Left ventricle myocardium inferior (tissue), 1 donor: ENCODE results near the gene TUBB6. TPM values are rescaled to one million over a fixed set of nuclear protein-coding genes. Genes with fewer than 3 reads are reported as not detected.
A peak's percentile ranks its signal among the peaks of the same experiment; 100 is the strongest.

Experiments
- DNase-seq: peaks from one replicate; pipeline ENCODE4 v3.0.0-alpha.2; 2020
- H3K27ac ChIP-seq: fragments of 200-600 bp; replicated peaks from 2 replicates; pipeline ENCODE4 v1.8.0; 2021
- H3K27me3 ChIP-seq: fragments of 200-600 bp; 2 replicates; pipeline ENCODE4 v1.8.0; 2021; ENCODE audit warnings: low read depth
- H3K36me3 ChIP-seq: fragments of 200-600 bp; 2 replicates; pipeline ENCODE4 v1.8.0; 2021
- H3K4me1 ChIP-seq: fragments of 200-600 bp; 2 replicates; pipeline ENCODE4 v1.8.0; 2021
- H3K4me3 ChIP-seq: fragments of 200-600 bp; 2 replicates; pipeline ENCODE4 v1.8.0; 2021; ENCODE audit warnings: mild to moderate bottlenecking, moderate library complexity
- H3K9me3 ChIP-seq: fragments of 200-600 bp; replicated peaks from 2 replicates; pipeline ENCODE4 v1.8.0; 2021
- intact Hi-C: fragments of 100-400 bp; cut with micrococcal nuclease; formaldehyde crosslinking; loops from one replicate; pipeline ENCODE4 v1.11.0; 2022
- total RNA-seq: library from RNA; stranded (reverse); fragmentation: NEBNext Ultra II Directional; extraction: Animal tissue kit (Norgen Biotek cat#: 25700); gene quantifications from one replicate; pipeline ENCODE4 v1.2.1, GENCODE V29; 2021
- TF ChIP-seq, protein P1 (sequence below): fragments of 200-600 bp; IDR thresholded peaks from 2 replicates; pipeline ENCODE4 v1.8.0; 2021; ENCODE audit warnings: antibody characterized with exemption, mild to moderate bottlenecking, borderline replicate concordance
- donor health status: DM: no; HTN: yes; CAD: no; lungs with severe emphysema.

Gene TUBB6
- total RNA-seq, 1 donor from 2014 or later, result 81.5 TPM

DNA sequence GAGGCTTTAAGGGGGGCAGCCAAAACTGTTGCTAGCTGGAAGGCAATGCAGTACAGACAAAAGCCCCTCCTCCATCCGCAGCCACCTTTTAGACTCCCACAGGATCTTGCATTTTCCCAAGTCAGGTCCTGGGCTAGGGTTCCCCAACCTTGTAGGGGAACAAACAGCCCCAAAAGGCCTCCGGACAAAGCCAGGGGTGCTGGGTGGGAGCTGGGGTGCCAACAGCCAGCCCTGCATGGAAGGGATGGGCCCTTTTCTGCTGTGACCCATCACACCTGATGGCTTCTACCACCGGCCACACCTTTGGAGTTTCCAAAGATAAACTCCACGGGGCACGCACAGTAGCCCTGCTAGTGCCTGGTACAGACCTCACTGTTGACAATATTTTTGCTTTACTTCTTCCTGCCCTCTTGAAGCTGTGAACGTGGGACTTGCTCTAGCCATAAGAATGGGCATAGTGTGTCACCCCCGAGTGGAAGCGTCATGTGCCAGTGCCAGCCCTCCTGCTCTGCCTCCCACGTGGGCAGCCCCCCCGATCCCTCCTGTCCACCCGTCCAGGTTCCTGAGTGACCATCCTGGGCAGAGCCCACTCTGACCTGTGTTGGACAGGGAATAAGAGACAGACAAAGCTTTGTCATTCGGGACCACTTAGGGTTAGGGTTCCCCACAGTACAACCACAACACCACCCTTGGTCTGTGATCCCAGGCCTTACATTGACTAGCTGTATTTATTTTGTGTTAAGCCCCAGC, 18.8 kb downstream of the TUBB6 start:
- no peaks in the 10 kb centered on the region for H3K27me3 ChIP-seq
- H3K27ac ChIP-seq, result peak overlapping the region; percentile 62
- intact Hi-C loops, result no loop called here
- no peak overlapping the region for H3K4me3 ChIP-seq
- H3K36me3 ChIP-seq, result peaks cover 98% of the 10 kb centered on the region
- no peak for DNase-seq
- no peaks in the 10 kb centered on the region for H3K9me3 ChIP-seq
- peaks cover 52% of the 10 kb centered on the region for H3K4me1 ChIP-seq
- TF ChIP-seq, protein P1, sequence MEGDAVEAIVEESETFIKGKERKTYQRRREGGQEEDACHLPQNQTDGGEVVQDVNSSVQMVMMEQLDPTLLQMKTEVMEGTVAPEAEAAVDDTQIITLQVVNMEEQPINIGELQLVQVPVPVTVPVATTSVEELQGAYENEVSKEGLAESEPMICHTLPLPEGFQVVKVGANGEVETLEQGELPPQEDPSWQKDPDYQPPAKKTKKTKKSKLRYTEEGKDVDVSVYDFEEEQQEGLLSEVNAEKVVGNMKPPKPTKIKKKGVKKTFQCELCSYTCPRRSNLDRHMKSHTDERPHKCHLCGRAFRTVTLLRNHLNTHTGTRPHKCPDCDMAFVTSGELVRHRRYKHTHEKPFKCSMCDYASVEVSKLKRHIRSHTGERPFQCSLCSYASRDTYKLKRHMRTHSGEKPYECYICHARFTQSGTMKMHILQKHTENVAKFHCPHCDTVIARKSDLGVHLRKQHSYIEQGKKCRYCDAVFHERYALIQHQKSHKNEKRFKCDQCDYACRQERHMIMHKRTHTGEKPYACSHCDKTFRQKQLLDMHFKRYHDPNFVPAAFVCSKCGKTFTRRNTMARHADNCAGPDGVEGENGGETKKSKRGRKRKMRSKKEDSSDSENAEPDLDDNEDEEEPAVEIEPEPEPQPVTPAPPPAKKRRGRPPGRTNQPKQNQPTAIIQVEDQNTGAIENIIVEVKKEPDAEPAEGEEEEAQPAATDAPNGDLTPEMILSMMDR, result no peak

DNA sequence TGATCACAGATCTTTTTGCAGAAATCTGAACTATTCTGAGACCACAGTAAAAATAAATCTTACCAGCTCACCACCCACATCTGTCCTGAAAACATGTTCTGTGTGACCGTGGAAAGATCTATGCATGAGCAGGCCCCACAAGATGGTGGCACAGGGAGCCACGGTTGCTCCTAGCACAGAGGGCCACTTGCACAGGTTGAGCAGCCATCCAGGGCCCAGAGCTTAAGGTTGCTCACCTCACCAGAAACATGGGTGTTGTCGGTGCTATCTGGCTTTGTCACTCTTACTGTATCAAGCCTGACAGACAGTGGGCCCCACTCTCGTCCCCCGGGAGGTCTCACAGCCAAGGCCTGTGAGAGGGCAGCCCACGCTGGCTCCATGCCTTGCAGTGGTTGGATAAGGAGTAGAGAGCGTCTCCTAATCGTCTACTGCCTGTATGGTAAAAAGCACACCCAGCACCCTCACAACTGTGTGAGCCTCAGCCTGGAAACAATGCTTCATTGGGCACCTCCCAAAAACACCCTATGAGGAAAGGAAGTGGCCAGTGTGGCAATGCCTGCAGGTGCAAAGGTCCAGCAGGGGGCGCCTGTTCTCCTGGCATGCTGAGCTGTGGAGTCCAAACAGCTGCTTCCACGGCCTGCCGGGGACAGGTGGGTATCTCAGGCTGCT, 19.6 kb downstream of the TUBB6 start:
- Histone ChIP-seq H3K27me3 (no peaks in the 10 kb centered on the region), H3K4me3 (no peak overlapping the region), H3K4me1 (peaks cover 47% of the 10 kb centered on the region), H3K27ac (peak overlapping the region; percentile 62), H3K36me3 (peaks cover 93% of the 10 kb centered on the region), H3K9me3 (no peaks in the 10 kb centered on the region)
- TF ChIP-seq, protein P1, result peak; percentile 83
- DNase-seq, result peak; percentile 85
- intact Hi-C loops, result no loop called here

DNA sequence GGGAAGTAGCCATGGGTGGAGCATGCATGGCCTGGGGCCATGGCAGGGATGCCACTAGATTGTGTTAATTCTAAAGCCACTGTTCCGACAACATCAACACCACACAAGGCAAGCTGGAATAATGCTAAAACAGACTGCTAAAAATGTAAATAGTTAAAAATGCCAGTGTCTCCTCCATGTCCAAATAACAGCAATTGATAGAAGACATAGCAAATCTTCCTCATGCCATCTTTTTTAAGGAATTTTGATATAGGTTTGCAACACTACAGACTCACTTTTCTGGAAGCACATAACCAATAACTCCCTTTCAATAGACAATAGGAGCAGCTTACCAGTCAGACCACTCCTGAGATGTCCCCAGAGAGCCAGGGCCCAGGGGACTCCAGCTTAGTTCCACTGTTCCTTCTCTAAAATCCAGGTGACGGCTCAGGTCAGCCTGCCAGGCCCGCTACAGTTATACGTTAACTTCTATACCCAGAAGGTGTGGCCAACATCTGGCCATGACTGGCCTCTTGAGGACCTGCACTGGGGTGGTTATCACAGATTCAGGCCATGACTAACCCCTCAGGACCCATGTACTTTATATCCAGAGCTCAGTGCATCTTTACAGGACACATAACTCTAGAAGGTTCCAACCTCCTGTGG, 20.3 kb downstream of the TUBB6 start:
- Histone ChIP-seq H3K9me3 (no peaks in the 10 kb centered on the region), H3K27ac (peak overlapping the region; percentile 62), H3K4me3 (no peak overlapping the region), H3K4me1 (peaks cover 40% of the 10 kb centered on the region), H3K27me3 (no peaks in the 10 kb centered on the region), H3K36me3 (peaks cover 88% of the 10 kb centered on the region)
- TF ChIP-seq, protein P1, result peak; percentile 8
- intact Hi-C loops, result no loop called here
- DNase-seq, result no peak

DNA sequence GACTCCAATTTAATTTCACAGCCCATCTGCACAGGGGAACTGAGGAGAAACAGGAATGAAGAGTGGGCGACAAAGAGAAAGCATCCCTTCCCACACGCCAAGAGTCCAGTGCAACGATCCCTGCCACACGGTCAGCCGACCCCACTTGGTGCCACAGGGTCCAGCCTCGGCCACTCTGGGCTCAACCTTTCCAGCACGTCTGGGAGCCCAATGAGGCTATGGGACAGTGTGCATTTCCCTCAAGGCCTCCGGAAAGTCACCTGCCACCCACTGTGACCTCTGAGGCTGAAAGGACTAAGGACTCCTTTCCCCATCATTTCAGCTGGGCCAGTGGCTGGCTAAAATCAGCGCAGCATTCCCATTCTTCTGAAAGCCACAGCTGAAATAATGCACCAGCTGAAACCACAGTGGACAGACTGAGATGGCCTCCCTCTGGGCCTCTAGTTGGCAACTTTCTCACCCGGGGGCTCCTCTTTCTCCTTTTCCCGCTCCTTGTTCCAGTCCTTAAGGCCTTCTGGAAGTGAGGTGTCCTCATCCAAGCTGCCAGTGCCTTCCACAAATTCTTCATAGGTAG, 21.2 kb downstream of the TUBB6 start:
- Histone ChIP-seq H3K9me3 (no peaks in the 10 kb centered on the region), H3K27ac (peak overlapping the region; percentile 62), H3K36me3 (peaks cover 86% of the 10 kb centered on the region), H3K4me3 (no peak overlapping the region), H3K4me1 (peaks cover 39% of the 10 kb centered on the region), H3K27me3 (no peaks in the 10 kb centered on the region)
- DNase-seq, result no peak
- intact Hi-C loops, result no loop called here
- TF ChIP-seq, protein P1, result no peak

DNA sequence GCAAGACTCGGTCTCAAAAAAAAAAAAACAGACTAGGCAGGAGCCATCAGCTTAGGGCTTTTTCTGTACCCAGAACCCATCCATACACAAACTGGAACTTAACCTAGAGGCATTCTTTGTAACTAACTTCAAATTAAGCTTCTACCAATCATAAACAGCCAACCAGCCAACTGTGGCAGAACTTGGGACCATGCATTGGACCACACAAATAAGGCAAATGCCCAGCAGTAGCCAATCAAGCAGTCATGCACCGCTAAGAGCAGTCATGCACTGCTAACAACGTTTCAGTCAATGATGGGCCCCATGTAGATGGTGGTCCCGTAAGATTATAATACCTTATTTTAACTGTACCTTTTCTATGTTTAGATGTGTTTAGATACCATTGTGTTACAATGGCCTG, 22.7 kb downstream of the TUBB6 start:
- Histone ChIP-seq H3K27me3 (no peaks in the 10 kb centered on the region), H3K4me3 (no peak overlapping the region), H3K27ac (no peak overlapping the region), H3K4me1 (peaks cover 55% of the 10 kb centered on the region), H3K9me3 (no peaks in the 10 kb centered on the region), H3K36me3 (peaks cover 85% of the 10 kb centered on the region)
- TF ChIP-seq, protein P1, result no peak
- intact Hi-C loops, result no loop called here
- no peak for DNase-seq
